HepG2 (cell line): Measurements from ENCODE around the gene MEIG1.

Experiments used
- EP300 ChIP-seq, 3 experiments: sonication (generic) in 1 of 3; formaldehyde crosslinking in 1 of 3; IDR thresholded peaks; 2 replicates each; pipeline versions ENCODE4 v1.5.1 to v1.6.1; 2011 to 2020; ENCODE audit warnings: low read depth in 2 of 3, low read length in 2 of 3, borderline replicate concordance in 1 of 3, improper control_type of control experiment in 1 of 3, mild to moderate bottlenecking in 1 of 3, missing genetic modification reagents in 1 of 3, moderate library complexity in 1 of 3
- KLF16 ChIP-seq, 2 experiments: sonication (generic) in 1 of 2; formaldehyde crosslinking in 1 of 2; IDR thresholded peaks; 2 replicates each; pipeline versions ENCODE4 v1.6.1 to v1.8.0; 2016 to 2023; ENCODE audit warnings: missing genetic modification reagents in 2 of 2, missing compliant biosample characterization in 1 of 2
- MYC ChIP-seq: sonication (generic); formaldehyde crosslinking; IDR thresholded peaks from 2 replicates; pipeline ENCODE4 v1.9.0; 2021; ENCODE audit warnings: missing genetic modification reagents, borderline replicate concordance
- PCBP1 ChIP-seq: fragments of 200-400 bp; formaldehyde crosslinking; IDR thresholded peaks from 2 replicates; pipeline ENCODE4 v1.6.1; 2017; ENCODE audit warnings: mild to moderate bottlenecking, low read depth, low read length, borderline replicate concordance
- POLR2AphosphoS5 ChIP-seq: IDR thresholded peaks from 2 replicates; pipeline ENCODE4 v1.6.1; 2012; ENCODE audit warnings: low read depth, low read length
- TF ChIP-seq, protein P1 (sequence below): sonication (generic); formaldehyde crosslinking; IDR thresholded peaks from 2 replicates; pipeline ENCODE4 v1.5.0; 2020; ENCODE audit warnings: mild to moderate bottlenecking, missing genetic modification reagents, moderate library complexity

- TF ChIP-seq MYC (CRISPR knock-in tag) (no peak), KLF16 (CRISPR knock-in tag; IDR thresholded peaks at IDR 0.05) (no peak), POLR2AphosphoS5 (no peak), EP300 (IDR thresholded peaks at IDR 0.05; ENCODE audit: low read depth in 2 of 2, low read length in 2 of 2) (no peak), EP300 (CRISPR knock-in tag; IDR thresholded peaks at IDR 0.05; ENCODE audit: borderline replicate concordance) (no peak), PCBP1 (no peak)
- TF ChIP-seq, protein P1, sequence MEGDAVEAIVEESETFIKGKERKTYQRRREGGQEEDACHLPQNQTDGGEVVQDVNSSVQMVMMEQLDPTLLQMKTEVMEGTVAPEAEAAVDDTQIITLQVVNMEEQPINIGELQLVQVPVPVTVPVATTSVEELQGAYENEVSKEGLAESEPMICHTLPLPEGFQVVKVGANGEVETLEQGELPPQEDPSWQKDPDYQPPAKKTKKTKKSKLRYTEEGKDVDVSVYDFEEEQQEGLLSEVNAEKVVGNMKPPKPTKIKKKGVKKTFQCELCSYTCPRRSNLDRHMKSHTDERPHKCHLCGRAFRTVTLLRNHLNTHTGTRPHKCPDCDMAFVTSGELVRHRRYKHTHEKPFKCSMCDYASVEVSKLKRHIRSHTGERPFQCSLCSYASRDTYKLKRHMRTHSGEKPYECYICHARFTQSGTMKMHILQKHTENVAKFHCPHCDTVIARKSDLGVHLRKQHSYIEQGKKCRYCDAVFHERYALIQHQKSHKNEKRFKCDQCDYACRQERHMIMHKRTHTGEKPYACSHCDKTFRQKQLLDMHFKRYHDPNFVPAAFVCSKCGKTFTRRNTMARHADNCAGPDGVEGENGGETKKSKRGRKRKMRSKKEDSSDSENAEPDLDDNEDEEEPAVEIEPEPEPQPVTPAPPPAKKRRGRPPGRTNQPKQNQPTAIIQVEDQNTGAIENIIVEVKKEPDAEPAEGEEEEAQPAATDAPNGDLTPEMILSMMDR (CRISPR knock-in tag): no peak
Measured at GRCh38 chr10:14982744-14983143, 23.6 kb downstream of the MEIG1 start.
